Keratinocyte (primary cell): ENCODE results near the gene SMIM12. TPM values are rescaled to one million over a fixed set of nuclear protein-coding genes. Genes with fewer than 3 reads are reported as not detected.

ENCODE experiments used
- DNase-seq: peaks from one replicate; pipeline ENCODE4 v3.0.0-alpha.2; 2011; ENCODE audit warnings: low read depth, missing footprints, low spot score
- FAIRE-seq: peaks from 2 replicates; lab custom pipeline; 2011; peaks lifted over from hg19 to GRCh38; lab: Jason Lieb, UNC
- H2AFZ ChIP-seq: 2 replicates; pipeline ENCODE4 v1.6.0; 2012; ENCODE audit warnings: low read length, control low read depth, inconsistent platforms; ENCODE audit not compliant: control insufficient read depth
- H3K27ac ChIP-seq: 2 replicates; pipeline ENCODE4 v1.5.1; 2011; ENCODE audit warnings: low read length; ENCODE audit not compliant: control insufficient read depth, insufficient read depth
- H3K27me3 ChIP-seq: 3 replicates; pipeline ENCODE4 v1.6.0; 2011; ENCODE audit warnings: low read length; ENCODE audit not compliant: control insufficient read depth, insufficient read depth; ENCODE audit errors: extremely low read depth
- H3K36me3 ChIP-seq, 2 experiments: 2 replicates in 1 of 2; 3 replicates in 1 of 2; pipeline ENCODE4 v1.5.1; 2011; ENCODE audit warnings: low read length in 2 of 2, mild to moderate bottlenecking in 1 of 2; ENCODE audit not compliant: control insufficient read depth in 2 of 2, insufficient read depth in 2 of 2; ENCODE audit errors: extremely low read depth in 1 of 2
- H3K4me1 ChIP-seq: 3 replicates; pipeline ENCODE4 v1.5.1; 2011; ENCODE audit warnings: low read length; ENCODE audit not compliant: control insufficient read depth, insufficient read depth; ENCODE audit errors: extremely low read depth
- H3K4me2 ChIP-seq: 3 replicates; pipeline ENCODE4 v1.6.0; 2011; ENCODE audit warnings: low read depth, low read length; ENCODE audit not compliant: control insufficient read depth, insufficient read depth; ENCODE audit errors: extremely low read depth
- H3K4me3 ChIP-seq, 3 experiments: fragments of 200-600 bp in 1 of 3; sonication (generic) in 1 of 3; 2 replicates in 2 of 3; 3 replicates in 1 of 3; pipeline ENCODE4 v1.5.1; 2011 to 2016; ENCODE audit warnings: low read length in 3 of 3, mild to moderate bottlenecking in 3 of 3, control low read depth in 2 of 3, inconsistent platforms in 1 of 3, low read depth in 1 of 3, mixed read lengths in 1 of 3, mixed run types in 1 of 3, moderate library complexity in 1 of 3; ENCODE audit not compliant: control insufficient read depth in 2 of 3, insufficient read depth in 2 of 3; ENCODE audit errors: extremely low read depth in 1 of 3
- H3K79me2 ChIP-seq: 2 replicates; pipeline ENCODE4 v1.6.0; 2012; ENCODE audit warnings: low read length; ENCODE audit not compliant: control insufficient read depth, insufficient read depth
- H3K9ac ChIP-seq: 3 replicates; pipeline ENCODE4 v1.6.0; 2011; ENCODE audit warnings: low read length; ENCODE audit not compliant: control insufficient read depth, insufficient read depth; ENCODE audit errors: extremely low read depth
- H3K9me1 ChIP-seq: 3 replicates; pipeline ENCODE4 v1.6.0; 2011; ENCODE audit warnings: low read length; ENCODE audit not compliant: control insufficient read depth, insufficient read depth; ENCODE audit errors: extremely low read depth
- H3K9me3 ChIP-seq: 2 replicates; pipeline ENCODE4 v1.5.1; 2012; ENCODE audit warnings: low read depth, low read length; ENCODE audit not compliant: control insufficient read depth
- H4K20me1 ChIP-seq: 3 replicates; pipeline ENCODE4 v1.6.0; 2011; ENCODE audit warnings: low read length; ENCODE audit not compliant: control insufficient read depth, insufficient read depth; ENCODE audit errors: extremely low read depth
- CTCF ChIP-seq, 3 experiments: IDR thresholded peaks in 1 of 3; conservative IDR thresholded peaks in 1 of 3; optimal IDR thresholded peaks in 1 of 3; 2 replicates in 2 of 3; 3 replicates in 1 of 3; pipeline versions ENCODE3 to v1.5.1; 2011; ENCODE audit warnings: low read length in 3 of 3, mild to moderate bottlenecking in 3 of 3, moderate library complexity in 2 of 3, control low read depth in 1 of 3, inconsistent platforms in 1 of 3; ENCODE audit not compliant: insufficient read depth in 2 of 3; ENCODE audit errors: extremely low read depth in 1 of 3
- EZH2 ChIP-seq: IDR thresholded peaks from one replicate; pipeline ENCODE4 v1.6.1; 2012; ENCODE audit warnings: inconsistent platforms, mild to moderate bottlenecking, low read length, moderate library complexity
- dilution Hi-C: fragments of 300-500 bp; cut with MboI; formaldehyde crosslinking; loops from one replicate; pipeline ENCODE4 v1.7.0; 2020; ENCODE audit warnings: low sequenced_read_pairs; ENCODE audit not compliant: extremely low pct_ligation_motif_present
- polyA plus RNA-seq, 5 experiments: library from polyadenylated mRNA; depleted of rRNA in 3 of 5; stranded (reverse) in 3 of 5; stranded (forward) in 1 of 5; unstranded in 1 of 5; fragments of >200 nt; gene quantifications; 1 replicate in 1 of 5; 2 replicates in 3 of 5; 3 replicates in 1 of 5; pipeline versions ENCODE4 v1.2.1 to v1.2.3, GENCODE V29; 2011 to 2012; ENCODE audit warnings: missing spikeins in 2 of 5, low read depth in 1 of 5, low replicate concordance in 1 of 5

Gene SMIM12
- polyA plus RNA-seq, 1 donor (not counting 4 experiments of a cell fraction or from before 2014, with no cell fraction given), result 51.5 TPM

GRCh38 chr1:34865981-34866761 is 6.6 kb upstream of the SMIM12 start:
- FAIRE-seq, result peak; percentile 60
- H3K36me3 ChIP-seq, result no peaks in the 10 kb centered on the region

GRCh38 chr1:34865573-34865972 is 6.0 kb upstream of the SMIM12 start:
- FAIRE-seq (no peak), DNase-seq (no peak)
- H3K79me2 ChIP-seq, result no peaks in the 10 kb centered on the region
- no peak for TF ChIP-seq CTCF (optimal IDR thresholded peaks at IDR 0.05 in 1 of 3, IDR thresholded peaks at IDR 0.05 in 1 of 3, conservative IDR thresholded peaks at IDR 0.05 in 1 of 3; ENCODE audit: extremely low read depth in 1 of 3, insufficient read depth in 2 of 3, low read length in 3 of 3)
- no peak for TF ChIP-seq EZH2
- H3K27me3 ChIP-seq, result peaks cover 8% of the 10 kb centered on the region
- H3K4me2 ChIP-seq, result peak overlapping the region; percentile 79
- H3K4me3 ChIP-seq, result peak overlapping the region; percentile 53 to 69 (median 68)
- dilution Hi-C loops, result no loop called here
- peak overlapping the region; percentile 66 for H3K9ac ChIP-seq
- peak overlapping the region; percentile 92 for H2AFZ ChIP-seq
- no peaks in the 10 kb centered on the region for H3K9me3 ChIP-seq
- no peaks in the 10 kb centered on the region for H4K20me1 ChIP-seq
- H3K9me1 ChIP-seq, result no peaks in the 10 kb centered on the region
- peaks cover 2% of the 10 kb centered on the region for H3K4me1 ChIP-seq
- no peak overlapping the region for H3K27ac ChIP-seq
- no peaks in the 10 kb centered on the region for H3K36me3 ChIP-seq

More at GRCh38 chr1:34865981-34866761, 6.6 kb upstream of the SMIM12 start:
- Histone ChIP-seq H3K4me3 (peak overlapping the region; percentile 53 to 69 (median 68)), H3K9ac (peak overlapping the region; percentile 66), H3K9me3 (no peaks in the 10 kb centered on the region), H3K4me1 (peaks cover 2% of the 10 kb centered on the region), H3K27ac (peak overlapping the region; percentile 32), H3K79me2 (no peaks in the 10 kb centered on the region), H3K4me2 (peak overlapping the region; percentile 79), H3K27me3 (peaks cover 10% of the 10 kb centered on the region), H3K9me1 (no peaks in the 10 kb centered on the region), H4K20me1 (no peaks in the 10 kb centered on the region), H2AFZ (peak overlapping the region; percentile 92)
- TF ChIP-seq CTCF (optimal IDR thresholded peaks at IDR 0.05 in 1 of 3, IDR thresholded peaks at IDR 0.05 in 1 of 3, conservative IDR thresholded peaks at IDR 0.05 in 1 of 3; ENCODE audit: extremely low read depth in 1 of 3, insufficient read depth in 2 of 3, low read length in 3 of 3) (peak; percentile 81 to 92 (median 82)), EZH2 (no peak)
- DNase-seq, result no peak
- dilution Hi-C loops, result no loop called here
